CD4-positive, alpha-beta T cell (primary cell): ENCODE measurements around the gene KICS2. TPM values are rescaled to one million over a fixed set of nuclear protein-coding genes. Genes with fewer than 3 reads are reported as not detected.

Source experiments
- ATAC-seq: fragments of 200-7000 bp; cut with Tn5 transposase; one replicate; pipeline ENCODE4 v1.10.0; 2022; ENCODE audit warnings: mild to moderate bottlenecking; ENCODE audit not compliant: poor library complexity
- CTCF ChIA-PET: fragments of 350-600 bp; sonication (Branson Sonifier 250); formaldehyde crosslinking; loops from one replicate; lab custom pipeline; 2021; ENCODE audit warnings: antibody characterized with exemption, inconsistent platforms; lab: Charles Lee
- POLR2A ChIA-PET: fragments of 350-600 bp; sonication (Branson Sonifier 250); formaldehyde crosslinking; loops from one replicate; lab custom pipeline; 2021; ENCODE audit warnings: antibody characterized with exemption, inconsistent platforms; lab: Charles Lee
- DNase-seq, 14 experiments: peaks; one replicate each; pipeline ENCODE4 v3.0.0-alpha.2; 2013 to 2020; ENCODE audit warnings: mixed read lengths in 2 of 14
- H3K27ac ChIP-seq, 2 donors: one replicate each; pipeline versions ENCODE4 v1.5.1 to v1.7.0; 2013; ENCODE audit warnings: low read length in 2 of 2, low read depth in 1 of 2, mild to moderate bottlenecking in 1 of 2
- H3K27me3 ChIP-seq, 2 experiments: 1 replicate in 1 of 2; 2 replicates in 1 of 2; pipeline versions ENCODE4 v1.6.1 to v1.7.0; 2013; ENCODE audit warnings: low read length in 2 of 2, control low read depth in 1 of 2, mild to moderate bottlenecking in 1 of 2, moderate library complexity in 1 of 2; ENCODE audit not compliant: insufficient read depth in 2 of 2, control insufficient read depth in 1 of 2
- H3K36me3 ChIP-seq: one replicate; pipeline ENCODE4 v1.6.1; 2013; ENCODE audit warnings: low read length, control low read depth; ENCODE audit not compliant: insufficient read depth
- H3K4me1 ChIP-seq: one replicate; pipeline ENCODE4 v1.6.1; 2013; ENCODE audit warnings: low read length, control low read depth; ENCODE audit not compliant: insufficient read depth
- H3K4me3 ChIP-seq: one replicate; pipeline ENCODE4 v1.5.1; 2013; ENCODE audit warnings: mild to moderate bottlenecking, low read length, moderate library complexity
- H3K9me3 ChIP-seq, 2 experiments: 1 replicate in 1 of 2; 2 replicates in 1 of 2; pipeline versions ENCODE4 v1.6.1 to v1.7.0; 2013; ENCODE audit warnings: low read length in 2 of 2, mild to moderate bottlenecking in 2 of 2, control low read depth in 1 of 2, moderate library complexity in 1 of 2; ENCODE audit not compliant: control insufficient read depth in 1 of 2, insufficient read depth in 1 of 2
- H3K27ac Mint-ChIP-seq: one replicate; pipeline ENCODE4 v1.8.0; 2020; ENCODE audit warnings: mixed read lengths
- H3K27me3 Mint-ChIP-seq: one replicate; pipeline ENCODE4 v1.8.0; 2021; ENCODE audit warnings: mixed read lengths
- H3K36me3 Mint-ChIP-seq: one replicate; pipeline ENCODE4 v1.8.0; 2021; ENCODE audit warnings: low read depth, mixed read lengths
- H3K4me1 Mint-ChIP-seq: one replicate; pipeline ENCODE4 v1.8.0; 2021; ENCODE audit warnings: low read depth, mixed read lengths
- H3K4me3 Mint-ChIP-seq: one replicate; pipeline ENCODE4 v1.8.0; 2020; ENCODE audit warnings: mild to moderate bottlenecking, mixed read lengths
- H3K9me3 Mint-ChIP-seq: one replicate; pipeline ENCODE4 v1.8.0; 2020; ENCODE audit warnings: mixed read lengths
- intact Hi-C, 2 experiments: fragments of 100-400 bp; cut with DNase I in 1 of 2; cut with micrococcal nuclease in 1 of 2; formaldehyde crosslinking; loops; one replicate each; pipeline versions ENCODE4 v1.15.1 to v1.9.0; 2023 to 2025; cut with DNase I, micrococcal nuclease
- total RNA-seq, 174 experiments: library from RNA in 2 of 174; stranded (reverse) in 2 of 174; gene quantifications; one replicate each; pipeline ENCODE4 v1.2.3 and lab custom pipeline; 2021 to 2026
- TF ChIP-seq, protein P1 (sequence below): fragments of 200-600 bp; IDR thresholded peaks from one replicate; pipeline ENCODE4 v1.8.0; 2022; ENCODE audit warnings: antibody characterized with exemption, mild to moderate bottlenecking

Gene KICS2
- total RNA-seq, 2 experiments from 2014 or later: 13.6 to 14.0 TPM

DNA sequence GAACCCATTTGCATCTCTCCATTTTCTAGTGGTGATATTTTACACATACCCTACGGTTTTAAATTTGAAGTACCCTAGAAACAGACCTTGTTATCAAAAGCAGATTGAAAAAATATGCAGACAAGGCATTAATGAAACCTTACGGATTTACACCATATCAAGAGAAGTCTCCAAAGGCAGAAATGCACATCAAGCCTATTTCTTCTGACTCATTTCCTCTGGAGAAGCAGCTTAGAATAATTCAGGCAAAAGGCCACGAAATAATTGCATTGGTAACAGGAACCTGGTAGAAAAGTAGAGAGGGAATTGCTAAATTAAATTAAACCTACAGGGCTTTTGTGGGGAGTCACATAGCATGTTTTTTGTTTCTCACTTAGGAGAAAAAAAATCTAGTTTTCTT lies 34.7 kb downstream of the KICS2 start:
- ATAC-seq: no peak

DNA sequence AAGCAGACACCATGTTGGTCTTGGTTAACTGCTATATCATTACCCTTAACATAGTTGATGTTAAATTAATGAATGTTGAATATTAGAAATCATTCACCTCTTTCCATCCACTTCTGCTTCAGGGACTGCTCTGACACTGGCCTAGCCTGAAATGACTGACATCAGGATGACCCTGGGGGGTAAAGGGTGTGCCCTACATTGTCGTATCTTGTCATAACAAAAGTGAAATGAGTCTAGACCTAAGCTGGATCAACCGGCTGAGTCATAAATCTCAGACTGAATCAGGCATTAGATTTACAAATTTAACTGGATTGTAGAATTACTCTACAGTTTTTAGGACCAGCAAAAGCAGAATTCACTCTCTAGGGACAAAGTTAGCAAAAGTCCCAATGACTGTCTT lies 35.3 kb downstream of the KICS2 start:
- Mint-ChIP-seq H3K27ac (no peak overlapping the region), H3K4me3 (no peak overlapping the region), H3K36me3 (peaks cover 23% of the 10 kb centered on the region), H3K4me1 (no peaks in the 10 kb centered on the region), H3K27me3 (no peaks in the 10 kb centered on the region), H3K9me3 (no peaks in the 10 kb centered on the region)
- no peak for ATAC-seq
- no peaks in the 10 kb centered on the region for H3K27me3 ChIP-seq
- no peaks in the 10 kb centered on the region for H3K9me3 ChIP-seq
- TF ChIP-seq, protein P1, sequence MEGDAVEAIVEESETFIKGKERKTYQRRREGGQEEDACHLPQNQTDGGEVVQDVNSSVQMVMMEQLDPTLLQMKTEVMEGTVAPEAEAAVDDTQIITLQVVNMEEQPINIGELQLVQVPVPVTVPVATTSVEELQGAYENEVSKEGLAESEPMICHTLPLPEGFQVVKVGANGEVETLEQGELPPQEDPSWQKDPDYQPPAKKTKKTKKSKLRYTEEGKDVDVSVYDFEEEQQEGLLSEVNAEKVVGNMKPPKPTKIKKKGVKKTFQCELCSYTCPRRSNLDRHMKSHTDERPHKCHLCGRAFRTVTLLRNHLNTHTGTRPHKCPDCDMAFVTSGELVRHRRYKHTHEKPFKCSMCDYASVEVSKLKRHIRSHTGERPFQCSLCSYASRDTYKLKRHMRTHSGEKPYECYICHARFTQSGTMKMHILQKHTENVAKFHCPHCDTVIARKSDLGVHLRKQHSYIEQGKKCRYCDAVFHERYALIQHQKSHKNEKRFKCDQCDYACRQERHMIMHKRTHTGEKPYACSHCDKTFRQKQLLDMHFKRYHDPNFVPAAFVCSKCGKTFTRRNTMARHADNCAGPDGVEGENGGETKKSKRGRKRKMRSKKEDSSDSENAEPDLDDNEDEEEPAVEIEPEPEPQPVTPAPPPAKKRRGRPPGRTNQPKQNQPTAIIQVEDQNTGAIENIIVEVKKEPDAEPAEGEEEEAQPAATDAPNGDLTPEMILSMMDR: no peak
- ChIA-PET POLR2A (no interaction called here), CTCF (no interaction called here)
- no peaks in the 10 kb centered on the region for H3K4me1 ChIP-seq
- intact Hi-C loops: no loop called here
- H3K36me3 ChIP-seq: peaks cover 1% of the 10 kb centered on the region
- H3K27ac ChIP-seq: no peak overlapping the region
- DNase-seq: no peak
- H3K4me3 ChIP-seq: no peak overlapping the region

More for the DNA sequence above, 34.7 kb downstream of the KICS2 start:
- H3K27ac ChIP-seq: no peak overlapping the region
- Mint-ChIP-seq H3K4me1 (no peaks in the 10 kb centered on the region), H3K4me3 (no peak overlapping the region), H3K27ac (no peak overlapping the region), H3K36me3 (peaks cover 27% of the 10 kb centered on the region), H3K9me3 (no peaks in the 10 kb centered on the region), H3K27me3 (no peaks in the 10 kb centered on the region)
- peaks cover 6% of the 10 kb centered on the region for H3K36me3 ChIP-seq
- no peaks in the 10 kb centered on the region for H3K4me1 ChIP-seq
- TF ChIP-seq, protein P1: no peak
- no peak overlapping the region for H3K4me3 ChIP-seq
- intact Hi-C loops: no loop called here
- H3K27me3 ChIP-seq: no peaks in the 10 kb centered on the region
- CTCF ChIA-PET: no interaction called here
- no peaks in the 10 kb centered on the region for H3K9me3 ChIP-seq
- POLR2A ChIA-PET: no interaction called here
- no peak for DNase-seq

DNA sequence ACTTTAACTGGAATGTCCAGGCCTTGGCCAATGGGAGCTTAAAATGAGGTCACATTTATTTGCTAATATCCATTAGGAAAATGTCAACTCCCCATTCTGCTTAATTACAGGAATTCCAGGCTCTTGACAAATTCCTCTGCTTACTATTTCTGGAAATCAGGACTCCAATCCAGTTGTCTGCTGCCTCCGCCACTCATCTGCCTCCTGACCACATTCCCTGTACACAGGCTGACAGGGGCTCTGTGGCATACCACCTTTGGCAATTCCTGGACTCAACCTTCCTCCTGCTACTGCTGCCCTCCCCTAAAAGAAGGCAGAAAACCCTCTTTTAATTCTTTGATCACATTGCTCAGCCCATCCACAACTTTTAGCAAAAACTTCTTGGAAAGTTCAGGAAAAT lies 37.9 kb downstream of the KICS2 start:
- Mint-ChIP-seq H3K4me3 (no peak overlapping the region), H3K36me3 (peaks cover 20% of the 10 kb centered on the region), H3K9me3 (no peaks in the 10 kb centered on the region), H3K27me3 (no peaks in the 10 kb centered on the region), H3K4me1 (no peaks in the 10 kb centered on the region), H3K27ac (no peak overlapping the region)
- POLR2A ChIA-PET: no interaction called here
- ATAC-seq: no peak
- no peak for DNase-seq
- TF ChIP-seq, protein P1: no peak
- intact Hi-C loops: no loop called here
- no peaks in the 10 kb centered on the region for H3K9me3 ChIP-seq
- CTCF ChIA-PET: no interaction called here
- no peak overlapping the region for H3K27ac ChIP-seq
- H3K27me3 ChIP-seq: no peaks in the 10 kb centered on the region
- no peak overlapping the region for H3K4me3 ChIP-seq
- H3K36me3 ChIP-seq: no peaks in the 10 kb centered on the region
- H3K4me1 ChIP-seq: no peaks in the 10 kb centered on the region
